Suprapubic skin (tissue), 3 donors: Measurements from ENCODE around the gene SYCE3.

ENCODE experiments used
- POLR2AphosphoS5 ChIP-seq, 3 donors: sonication (generic); formaldehyde crosslinking; IDR thresholded peaks; one replicate each; pipeline ENCODE4 v1.6.1; 2017; ENCODE audit warnings: antibody characterized with exemption in 3 of 3
- TF ChIP-seq, protein P1 (sequence below), 2 donors: fragments of 200-600 bp in 1 of 2; fragments of 450-650 bp in 1 of 2; sonication (generic) in 1 of 2; IDR thresholded peaks; one replicate each; pipeline ENCODE4 v1.5.1; 2016 to 2019; ENCODE audit warnings: antibody characterized with exemption in 2 of 2, mild to moderate bottlenecking in 1 of 2, moderate library complexity in 1 of 2

DNA sequence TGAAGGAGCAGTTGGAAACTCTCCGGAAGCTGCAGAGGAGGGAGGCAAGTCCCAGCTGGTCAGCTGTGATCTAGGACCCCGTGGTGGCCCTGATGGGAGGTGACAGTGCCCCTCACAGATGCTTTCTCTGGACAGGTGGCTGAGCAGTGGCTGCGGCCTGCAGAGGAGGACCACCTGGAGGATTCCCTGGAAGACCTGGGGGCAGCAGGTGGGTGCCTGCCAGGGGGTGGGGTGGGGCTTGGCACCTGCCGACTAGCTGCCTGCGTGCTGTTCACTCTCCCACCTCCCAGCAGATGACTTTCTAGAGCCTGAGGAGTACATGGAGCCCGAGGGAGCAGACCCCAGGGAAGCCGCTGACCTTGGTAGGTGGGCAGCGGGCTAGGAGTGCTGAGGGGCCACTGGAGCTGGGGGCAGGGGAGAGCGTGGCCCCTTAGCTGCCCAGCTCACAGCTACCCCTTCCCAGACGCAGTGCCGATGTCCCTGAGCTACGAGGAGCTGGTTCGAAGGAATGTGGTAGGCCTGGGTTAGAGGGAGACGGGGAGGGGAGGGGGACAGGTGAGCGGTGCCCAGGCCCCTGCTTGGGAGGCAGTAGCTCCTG, 40.4 kb downstream of the SYCE3 start:
- TF ChIP-seq POLR2AphosphoS5 (IDR thresholded peaks at IDR 0.05), result no peak
- TF ChIP-seq, protein P1, sequence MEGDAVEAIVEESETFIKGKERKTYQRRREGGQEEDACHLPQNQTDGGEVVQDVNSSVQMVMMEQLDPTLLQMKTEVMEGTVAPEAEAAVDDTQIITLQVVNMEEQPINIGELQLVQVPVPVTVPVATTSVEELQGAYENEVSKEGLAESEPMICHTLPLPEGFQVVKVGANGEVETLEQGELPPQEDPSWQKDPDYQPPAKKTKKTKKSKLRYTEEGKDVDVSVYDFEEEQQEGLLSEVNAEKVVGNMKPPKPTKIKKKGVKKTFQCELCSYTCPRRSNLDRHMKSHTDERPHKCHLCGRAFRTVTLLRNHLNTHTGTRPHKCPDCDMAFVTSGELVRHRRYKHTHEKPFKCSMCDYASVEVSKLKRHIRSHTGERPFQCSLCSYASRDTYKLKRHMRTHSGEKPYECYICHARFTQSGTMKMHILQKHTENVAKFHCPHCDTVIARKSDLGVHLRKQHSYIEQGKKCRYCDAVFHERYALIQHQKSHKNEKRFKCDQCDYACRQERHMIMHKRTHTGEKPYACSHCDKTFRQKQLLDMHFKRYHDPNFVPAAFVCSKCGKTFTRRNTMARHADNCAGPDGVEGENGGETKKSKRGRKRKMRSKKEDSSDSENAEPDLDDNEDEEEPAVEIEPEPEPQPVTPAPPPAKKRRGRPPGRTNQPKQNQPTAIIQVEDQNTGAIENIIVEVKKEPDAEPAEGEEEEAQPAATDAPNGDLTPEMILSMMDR (IDR thresholded peaks at IDR 0.05), result no peak
